ENCODE measurements around the gene AUNIP. TPM values are rescaled to one million over a fixed set of nuclear protein-coding genes. Genes with fewer than 3 reads are reported as not detected.

The AUNIP gene
- total and polyA plus RNA-seq, 2 donors (not counting 3 experiments of a cell fraction or from before 2014, with no cell fraction given) = 1.8 to 4.5 TPM

DNA sequence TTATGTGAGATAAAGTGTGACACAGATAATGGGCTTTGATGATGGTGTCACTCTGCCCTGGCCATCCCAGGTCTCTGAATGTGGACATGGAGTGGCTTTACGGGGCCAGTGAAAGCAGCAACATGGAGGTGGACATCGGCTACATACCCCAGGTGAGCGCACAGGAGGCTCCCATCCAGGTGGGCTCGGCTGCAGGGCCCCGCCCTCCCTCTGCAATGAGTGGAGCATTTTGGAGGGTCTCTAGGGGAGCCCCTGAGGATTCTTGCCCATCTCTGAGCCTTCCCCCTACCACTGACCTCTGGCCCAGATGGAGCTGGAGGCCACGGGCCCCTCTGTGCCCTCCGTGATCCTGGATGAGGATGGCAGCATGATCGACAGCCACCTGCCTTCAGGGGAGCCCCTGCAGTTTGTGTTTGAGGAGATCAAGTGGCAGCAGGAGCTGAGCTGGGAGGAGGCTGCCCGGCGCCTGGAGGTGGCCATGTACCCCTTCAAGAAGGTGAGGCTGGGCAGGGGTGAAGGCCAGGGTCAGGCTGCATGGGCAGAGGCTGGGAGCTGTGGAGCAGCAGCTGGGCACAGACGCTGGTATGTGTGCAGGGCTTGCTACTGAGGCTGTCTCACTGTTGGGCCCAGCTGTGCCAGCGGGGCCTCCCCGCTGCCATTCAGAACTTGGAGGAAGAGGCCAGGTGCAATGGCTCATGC, 47.7 kb downstream of the AUNIP start:
- ChIA-PET CTCF (interaction anchor here (1.0 to 2.5 kb wide), 2 partner anchors 202 to 292 kb away, joined by 5 to 35 read pairs; no protein-coding TSS in a partner anchor), POLR2A (no interaction called here)
- H4K20me1 ChIP-seq (replicated peaks; ENCODE audit: control insufficient read depth, extremely low read depth, insufficient read depth, low read length) = no peaks in the 10 kb centered on the region
- no peak overlapping the region for H2AFZ ChIP-seq (ENCODE audit: low read depth, low read length)
- H3K27me3 ChIP-seq (ENCODE audit: control insufficient read depth in 2 of 2, insufficient read depth in 2 of 2, low read length in 2 of 2) = no peaks in the 10 kb centered on the region
- no peak overlapping the region for H3K27ac ChIP-seq (ENCODE audit: insufficient read depth, low read depth, low read length)
- no peak overlapping the region for H3K4me2 ChIP-seq (ENCODE audit: insufficient read depth, low read length)
- peaks cover 13 to 71% of the 10 kb centered on the region in 2 experiments for H3K36me3 ChIP-seq (ENCODE audit: control insufficient read depth in 2 of 2, extremely low read depth in 1 of 2, insufficient read depth in 2 of 2, low read length in 2 of 2)
- dilution Hi-C loops (cut with MboI; ENCODE audit: extremely low pct_ligation_motif_present, low sequenced_read_pairs) = no loop called here
- no peaks in the 10 kb centered on the region for H3K9me1 ChIP-seq (replicated peaks; ENCODE audit: control insufficient read depth, extremely low read depth, insufficient read depth, low read length)
- H3K9me3 ChIP-seq (replicated peaks; ENCODE audit: control insufficient read depth, insufficient read depth, low read length) = no peaks in the 10 kb centered on the region
- intact Hi-C loops (cut with micrococcal nuclease) = loop anchor here (1.0 kb wide), 1 partner anchor 203 kb away; no protein-coding TSS in a partner anchor
- no peaks in the 10 kb centered on the region for H3K79me2 ChIP-seq (ENCODE audit: control insufficient read depth, insufficient read depth, low read length)
- FAIRE-seq (no peak), DNase-seq (ENCODE audit: low read depth, low spot score) (no peak)
- BruUV-seq (replicated peaks) = no TSS peak
- no peak overlapping the region for H3K9ac ChIP-seq (replicated peaks; ENCODE audit: extremely low read depth, insufficient read depth, low read length)
- H3K4me1 ChIP-seq (ENCODE audit: control insufficient read depth, extremely low read depth, insufficient read depth, low read length) = peaks cover under 1% of the 10 kb centered on the region
- no peak for TF ChIP-seq JUN (IDR thresholded peaks at IDR 0.05; ENCODE audit: borderline replicate concordance, insufficient read depth, insufficient read length, low read depth)
- no peak for TF ChIP-seq MYC (IDR thresholded peaks at IDR 0.05; ENCODE audit: low read depth, low read length)
- TF ChIP-seq, protein P1, sequence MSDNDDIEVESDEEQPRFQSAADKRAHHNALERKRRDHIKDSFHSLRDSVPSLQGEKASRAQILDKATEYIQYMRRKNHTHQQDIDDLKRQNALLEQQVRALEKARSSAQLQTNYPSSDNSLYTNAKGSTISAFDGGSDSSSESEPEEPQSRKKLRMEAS (IDR thresholded peaks at IDR 0.05; ENCODE audit: insufficient read depth, insufficient read length) = no peak
- no peak for TF ChIP-seq EZH2 (IDR thresholded peaks at IDR 0.05; ENCODE audit: borderline replicate concordance, low read depth, low read length, severe bottlenecking)
- TF ChIP-seq, protein P2, sequence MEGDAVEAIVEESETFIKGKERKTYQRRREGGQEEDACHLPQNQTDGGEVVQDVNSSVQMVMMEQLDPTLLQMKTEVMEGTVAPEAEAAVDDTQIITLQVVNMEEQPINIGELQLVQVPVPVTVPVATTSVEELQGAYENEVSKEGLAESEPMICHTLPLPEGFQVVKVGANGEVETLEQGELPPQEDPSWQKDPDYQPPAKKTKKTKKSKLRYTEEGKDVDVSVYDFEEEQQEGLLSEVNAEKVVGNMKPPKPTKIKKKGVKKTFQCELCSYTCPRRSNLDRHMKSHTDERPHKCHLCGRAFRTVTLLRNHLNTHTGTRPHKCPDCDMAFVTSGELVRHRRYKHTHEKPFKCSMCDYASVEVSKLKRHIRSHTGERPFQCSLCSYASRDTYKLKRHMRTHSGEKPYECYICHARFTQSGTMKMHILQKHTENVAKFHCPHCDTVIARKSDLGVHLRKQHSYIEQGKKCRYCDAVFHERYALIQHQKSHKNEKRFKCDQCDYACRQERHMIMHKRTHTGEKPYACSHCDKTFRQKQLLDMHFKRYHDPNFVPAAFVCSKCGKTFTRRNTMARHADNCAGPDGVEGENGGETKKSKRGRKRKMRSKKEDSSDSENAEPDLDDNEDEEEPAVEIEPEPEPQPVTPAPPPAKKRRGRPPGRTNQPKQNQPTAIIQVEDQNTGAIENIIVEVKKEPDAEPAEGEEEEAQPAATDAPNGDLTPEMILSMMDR (IDR thresholded peaks at IDR 0.05; ENCODE audit: extremely low read depth in 1 of 2, insufficient read depth in 1 of 2, low read depth in 1 of 2, low read length in 2 of 2) = no peak
- no peak for TF ChIP-seq POLR2AphosphoS5 (IDR thresholded peaks at IDR 0.05; ENCODE audit: insufficient read depth, low read depth, low read length)
- no peak for TF ChIP-seq POLR2A (IDR thresholded peaks at IDR 0.05; ENCODE audit: low read depth, low read length)
- TF ChIP-seq FOS (IDR thresholded peaks at IDR 0.05; ENCODE audit: borderline replicate concordance, insufficient read depth, low read length) = no peak
- no peak for TF ChIP-seq GATA2 (IDR thresholded peaks at IDR 0.05; ENCODE audit: insufficient read depth, insufficient read length, low read depth, low read length)
- H3K4me3 ChIP-seq (replicated peaks in 1 of 3; ENCODE audit: insufficient read depth in 1 of 3, low read depth in 1 of 3, low read length in 3 of 3) = no peak overlapping the region
